Gastroesophageal sphincter (tissue), 4 donors: ENCODE results near the gene POLQ. TPM values are rescaled to one million over a fixed set of nuclear protein-coding genes. Genes with fewer than 3 reads are reported as not detected.

ENCODE experiments used
- ATAC-seq: fragments of 150-250 bp; one replicate; pipeline ENCODE4 v1.9.1; 2016; ENCODE audit warnings: mild to moderate bottlenecking, moderate library complexity
- H3K27ac ChIP-seq, 4 donors: fragments of 200-600 bp; sonication (generic) in 3 of 4; 1 replicate in 3 of 4; 2 replicates in 1 of 4; pipeline ENCODE4 v1.5.1; 2016 to 2019
- H3K27me3 ChIP-seq: fragments of 200-600 bp; sonication (generic); one replicate; pipeline ENCODE4 v1.5.1; 2019
- H3K36me3 ChIP-seq, 2 donors: fragments of 200-600 bp; sonication (generic); one replicate each; pipeline ENCODE4 v1.5.1; 2019; ENCODE audit warnings: control low read depth in 1 of 2
- H3K4me1 ChIP-seq, 3 donors: fragments of 200-600 bp; sonication (generic); 1 replicate in 2 of 3; 2 replicates in 1 of 3; pipeline ENCODE4 v1.5.1; 2016 to 2019; ENCODE audit warnings: control low read depth in 2 of 3
- H3K4me3 ChIP-seq, 2 donors: fragments of 200-600 bp; sonication (generic); one replicate each; pipeline ENCODE4 v1.5.1; 2019; ENCODE audit warnings: mild to moderate bottlenecking in 1 of 2, moderate library complexity in 1 of 2
- H3K9me3 ChIP-seq, 3 donors: fragments of 200-600 bp; sonication (generic); one replicate each; pipeline ENCODE4 v1.5.1; 2017 to 2019; ENCODE audit warnings: control low read depth in 2 of 3
- CTCF ChIP-seq, 4 experiments: fragments of 200-600 bp in 2 of 4; fragments of 450-650 bp in 2 of 4; sonication (generic) in 1 of 4; IDR thresholded peaks; one replicate each; pipeline ENCODE4 v1.5.1; 2017 to 2019; ENCODE audit warnings: antibody characterized with exemption in 4 of 4, mild to moderate bottlenecking in 2 of 4, moderate library complexity in 2 of 4
- EP300 ChIP-seq: sonication (generic); formaldehyde crosslinking; IDR thresholded peaks from one replicate; pipeline ENCODE4 v1.6.1; 2017; ENCODE audit warnings: antibody characterized with exemption, mild to moderate bottlenecking
- POLR2A ChIP-seq, 2 donors: fragments of 450-650 bp; IDR thresholded peaks; one replicate each; pipeline ENCODE4 v1.6.1; 2017; ENCODE audit warnings: antibody characterized with exemption in 2 of 2, mild to moderate bottlenecking in 2 of 2, moderate library complexity in 1 of 2
- POLR2AphosphoS5 ChIP-seq: sonication (generic); formaldehyde crosslinking; IDR thresholded peaks from one replicate; pipeline ENCODE4 v1.6.1; 2017; ENCODE audit warnings: antibody characterized with exemption
- WGBS, 2 donors: methylation state at CpG; one replicate each; pipeline ENCODE4 v1.1.5; 2018; ENCODE audit warnings: low coverage in 1 of 2; 5-methylcytosine and 5-hydroxymethylcytosine counted together
- total RNA-seq, 4 donors: library from RNA; depleted of rRNA; stranded (reverse); fragments of >200 nt; gene quantifications; one replicate each; pipeline ENCODE4 v1.1.0, GENCODE V29; 2016

POLQ gene
- total RNA-seq, 4 donors from 2014 or later: 0.13 to 0.25 (median 0.15) TPM

GRCh38 chr3:121431726-121432517 is 113.9 kb downstream of the POLQ start:
- WGBS, 2 donors: 46 to 53% methylated on average over 4 to 5 of the region's 5 CpGs
- Histone ChIP-seq H3K36me3 (no peaks in the 10 kb centered on the region), H3K4me3 (peak overlapping the region; percentile 12 to 29), H3K27me3 (no peaks in the 10 kb centered on the region), H3K27ac (no peak overlapping the region), H3K4me1 (peaks cover 0 to 4% (median 0%) of the 10 kb centered on the region in 3 donors), H3K9me3 (no peaks in the 10 kb centered on the region)
- no peak for TF ChIP-seq EP300
- no peak for TF ChIP-seq CTCF (IDR thresholded peaks at IDR 0.05)
- TF ChIP-seq POLR2A (IDR thresholded peaks at IDR 0.05): no peak
- no peak for TF ChIP-seq POLR2AphosphoS5
- no peak for ATAC-seq

DNA sequence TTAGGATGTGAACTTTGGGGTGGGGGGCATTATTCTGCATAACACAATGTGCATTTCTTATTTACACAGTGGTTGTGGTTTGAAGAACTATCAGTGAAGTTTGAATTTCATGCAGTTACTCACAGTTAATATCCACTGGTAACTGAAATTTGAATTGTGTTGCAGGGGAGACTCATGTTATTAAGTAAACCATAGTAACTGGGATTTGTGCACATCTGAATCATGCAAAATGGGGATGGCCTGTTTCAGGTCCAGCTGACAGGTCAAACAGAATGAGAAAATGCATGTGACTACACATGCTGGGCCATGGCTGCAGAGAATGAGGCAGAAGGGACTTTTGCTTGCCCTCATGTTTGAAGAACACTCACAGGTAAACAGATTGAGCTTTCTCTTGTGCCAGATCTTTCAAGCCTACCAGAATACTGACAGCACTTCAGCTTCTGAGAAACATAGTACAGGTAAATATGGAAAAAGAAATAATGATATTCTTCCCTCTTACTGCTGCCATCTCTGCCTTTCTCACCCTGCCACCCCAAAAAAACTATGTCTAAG is 115.0 kb downstream of the POLQ start:
- H3K36me3 ChIP-seq: no peaks in the 10 kb centered on the region
- H3K4me1 ChIP-seq: peaks cover 0 to 4% (median 0%) of the 10 kb centered on the region in 3 donors
- no peaks in the 10 kb centered on the region for H3K9me3 ChIP-seq
- H3K27ac ChIP-seq: no peak overlapping the region
- H3K4me3 ChIP-seq: no peak overlapping the region
- no peak for TF ChIP-seq CTCF (IDR thresholded peaks at IDR 0.05)
- no peak for TF ChIP-seq EP300
- TF ChIP-seq POLR2A (IDR thresholded peaks at IDR 0.05): no peak
- no peak for TF ChIP-seq POLR2AphosphoS5
- ATAC-seq: no peak
- H3K27me3 ChIP-seq: no peaks in the 10 kb centered on the region

GRCh38 chr3:121424549-121424948 is 121.2 kb downstream of the POLQ start:
- ATAC-seq: no peak
- Histone ChIP-seq H3K27ac (no peak overlapping the region), H3K9me3 (no peaks in the 10 kb centered on the region), H3K27me3 (no peaks in the 10 kb centered on the region), H3K4me1 (no peaks in the 10 kb centered on the region), H3K36me3 (no peaks in the 10 kb centered on the region), H3K4me3 (no peak overlapping the region)
- TF ChIP-seq CTCF (IDR thresholded peaks at IDR 0.05): no peak
- no peak for TF ChIP-seq POLR2AphosphoS5
- no peak for TF ChIP-seq POLR2A (IDR thresholded peaks at IDR 0.05)
- no peak for TF ChIP-seq EP300

DNA sequence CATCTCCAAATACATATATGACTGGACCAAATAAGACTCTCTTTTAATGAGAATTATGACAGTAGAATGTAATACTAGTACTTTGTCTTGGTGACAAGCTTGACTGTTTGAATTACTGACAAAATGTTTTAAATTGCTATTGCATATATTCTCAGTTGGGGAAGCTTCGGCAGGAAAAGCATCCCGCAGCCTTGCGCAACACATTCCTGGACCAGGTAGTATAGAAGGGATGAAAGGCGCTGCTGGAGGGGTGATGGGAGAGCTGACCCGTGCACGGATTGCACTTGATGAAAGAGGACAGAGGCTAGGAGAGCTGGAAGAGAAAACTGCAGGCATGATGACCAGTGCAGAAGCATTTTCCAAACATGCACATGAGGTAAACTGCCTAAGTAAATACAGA is 127.6 kb downstream of the POLQ start:
- no peaks in the 10 kb centered on the region for H3K4me1 ChIP-seq
- H3K27ac ChIP-seq: no peak overlapping the region
- no peaks in the 10 kb centered on the region for H3K27me3 ChIP-seq
- ATAC-seq: no peak
- H3K9me3 ChIP-seq: no peaks in the 10 kb centered on the region
- WGBS, 2 donors: 85 to 88% methylated on average over 3 to 6 of the region's 6 CpGs
- no peaks in the 10 kb centered on the region for H3K36me3 ChIP-seq
- H3K4me3 ChIP-seq: no peak overlapping the region
- TF ChIP-seq POLR2AphosphoS5 (no peak), EP300 (no peak), CTCF (IDR thresholded peaks at IDR 0.05) (no peak), POLR2A (IDR thresholded peaks at IDR 0.05) (no peak)

- 52 to 86% methylated on average over 2 of the region's 2 CpGs for WGBS, 2 donors
- no peaks in the 10 kb centered on the region for H3K4me1 ChIP-seq
- H3K27me3 ChIP-seq: no peaks in the 10 kb centered on the region
- ATAC-seq: no peak
- no peaks in the 10 kb centered on the region for H3K9me3 ChIP-seq
- H3K27ac ChIP-seq: no peak overlapping the region
- no peaks in the 10 kb centered on the region for H3K36me3 ChIP-seq
- no peak overlapping the region for H3K4me3 ChIP-seq
- no peak for TF ChIP-seq POLR2A (IDR thresholded peaks at IDR 0.05)
- TF ChIP-seq CTCF (IDR thresholded peaks at IDR 0.05): no peak
- TF ChIP-seq EP300: no peak
- TF ChIP-seq POLR2AphosphoS5: no peak
Observed at GRCh38 chr3:121414924-121415323, 130.9 kb downstream of the POLQ start.
